GM10266 (cell line): Measurements from ENCODE around the gene SLC25A26.

ENCODE experiments used
- DNase-seq: peaks from one replicate; pipeline ENCODE4 v3.0.0; 2012; ENCODE audit errors: extremely low spot score
- TF ChIP-seq, protein P1 (sequence below): IDR thresholded peaks from 2 replicates; pipeline ENCODE4 v1.5.1; 2012; ENCODE audit warnings: mild to moderate bottlenecking, low read depth; ENCODE audit not compliant: control insufficient read depth, insufficient read depth; ENCODE audit errors: missing control alignments

SLC25A26 gene

GRCh38 chr3:66322436-66322835 is 101.6 kb downstream of the SLC25A26 start:
- no peak for DNase-seq
- TF ChIP-seq, protein P1, sequence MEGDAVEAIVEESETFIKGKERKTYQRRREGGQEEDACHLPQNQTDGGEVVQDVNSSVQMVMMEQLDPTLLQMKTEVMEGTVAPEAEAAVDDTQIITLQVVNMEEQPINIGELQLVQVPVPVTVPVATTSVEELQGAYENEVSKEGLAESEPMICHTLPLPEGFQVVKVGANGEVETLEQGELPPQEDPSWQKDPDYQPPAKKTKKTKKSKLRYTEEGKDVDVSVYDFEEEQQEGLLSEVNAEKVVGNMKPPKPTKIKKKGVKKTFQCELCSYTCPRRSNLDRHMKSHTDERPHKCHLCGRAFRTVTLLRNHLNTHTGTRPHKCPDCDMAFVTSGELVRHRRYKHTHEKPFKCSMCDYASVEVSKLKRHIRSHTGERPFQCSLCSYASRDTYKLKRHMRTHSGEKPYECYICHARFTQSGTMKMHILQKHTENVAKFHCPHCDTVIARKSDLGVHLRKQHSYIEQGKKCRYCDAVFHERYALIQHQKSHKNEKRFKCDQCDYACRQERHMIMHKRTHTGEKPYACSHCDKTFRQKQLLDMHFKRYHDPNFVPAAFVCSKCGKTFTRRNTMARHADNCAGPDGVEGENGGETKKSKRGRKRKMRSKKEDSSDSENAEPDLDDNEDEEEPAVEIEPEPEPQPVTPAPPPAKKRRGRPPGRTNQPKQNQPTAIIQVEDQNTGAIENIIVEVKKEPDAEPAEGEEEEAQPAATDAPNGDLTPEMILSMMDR = no peak

GRCh38 chr3:66326340-66326739 is 105.5 kb downstream of the SLC25A26 start:
- DNase-seq = no peak
- TF ChIP-seq, protein P1 = no peak

DNA sequence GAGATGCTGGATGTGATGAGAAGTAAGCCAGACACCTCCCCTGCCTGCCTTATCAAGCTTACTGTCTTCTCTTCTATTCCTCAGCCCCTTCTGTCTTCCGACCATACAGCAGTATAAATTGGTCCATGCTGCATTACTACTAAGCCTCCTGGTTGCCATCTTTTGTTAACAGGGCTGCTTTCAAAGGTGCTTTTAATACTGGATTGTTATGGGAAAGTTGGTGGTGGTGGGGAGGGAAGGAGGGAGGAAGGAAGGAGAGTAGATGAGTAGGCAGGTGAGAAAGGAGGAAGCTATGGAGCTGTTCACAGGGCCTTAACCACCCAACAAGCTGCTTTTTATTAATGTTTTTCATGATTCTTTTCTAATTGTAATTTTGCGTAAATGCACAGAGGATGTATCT is 114.9 kb downstream of the SLC25A26 start:
- no peak for DNase-seq
- TF ChIP-seq, protein P1 = no peak

DNA sequence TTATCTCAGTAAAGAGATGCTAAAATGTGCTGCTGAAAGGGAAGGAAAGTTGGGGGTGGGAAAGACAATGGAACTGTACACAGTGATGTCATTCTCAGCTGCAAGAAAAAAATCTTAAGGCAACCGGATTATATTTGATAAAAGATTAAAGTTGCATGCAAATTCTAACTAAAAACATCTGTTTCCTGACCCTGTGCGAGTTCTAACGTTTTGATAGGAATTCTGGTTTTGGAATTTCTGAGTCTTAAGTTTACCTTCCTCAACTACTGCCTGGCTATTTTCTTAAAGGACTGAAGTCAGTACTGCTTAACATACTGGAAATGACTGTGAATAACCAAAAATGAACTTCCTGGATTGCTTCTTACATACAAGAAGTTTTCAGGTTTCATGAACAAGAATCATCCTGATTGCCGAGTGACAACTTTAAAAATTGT is 115.5 kb downstream of the SLC25A26 start:
- TF ChIP-seq, protein P1 = no peak

DNA sequence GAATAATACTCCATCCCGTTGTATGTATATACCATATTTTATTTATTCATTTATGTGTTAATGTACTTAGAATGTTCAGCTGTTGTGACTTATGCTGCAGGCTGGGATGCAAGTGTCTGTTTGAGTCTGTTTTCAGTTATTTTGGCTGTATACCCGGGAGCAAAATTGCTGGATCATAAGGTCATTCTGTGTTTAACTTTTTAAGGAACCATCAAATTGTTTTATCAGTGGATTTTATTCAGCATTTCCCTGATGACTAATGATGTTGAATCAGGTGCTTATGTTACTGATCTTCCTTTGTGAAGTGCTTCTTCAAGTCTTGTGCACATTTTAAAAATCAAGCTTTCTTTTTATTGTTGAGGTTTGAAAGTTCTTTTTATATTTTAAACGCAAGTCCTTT is 118.1 kb downstream of the SLC25A26 start:
- DNase-seq = no peak

More for the DNA sequence above, 115.5 kb downstream of the SLC25A26 start:
- DNase-seq = no peak

DNA sequence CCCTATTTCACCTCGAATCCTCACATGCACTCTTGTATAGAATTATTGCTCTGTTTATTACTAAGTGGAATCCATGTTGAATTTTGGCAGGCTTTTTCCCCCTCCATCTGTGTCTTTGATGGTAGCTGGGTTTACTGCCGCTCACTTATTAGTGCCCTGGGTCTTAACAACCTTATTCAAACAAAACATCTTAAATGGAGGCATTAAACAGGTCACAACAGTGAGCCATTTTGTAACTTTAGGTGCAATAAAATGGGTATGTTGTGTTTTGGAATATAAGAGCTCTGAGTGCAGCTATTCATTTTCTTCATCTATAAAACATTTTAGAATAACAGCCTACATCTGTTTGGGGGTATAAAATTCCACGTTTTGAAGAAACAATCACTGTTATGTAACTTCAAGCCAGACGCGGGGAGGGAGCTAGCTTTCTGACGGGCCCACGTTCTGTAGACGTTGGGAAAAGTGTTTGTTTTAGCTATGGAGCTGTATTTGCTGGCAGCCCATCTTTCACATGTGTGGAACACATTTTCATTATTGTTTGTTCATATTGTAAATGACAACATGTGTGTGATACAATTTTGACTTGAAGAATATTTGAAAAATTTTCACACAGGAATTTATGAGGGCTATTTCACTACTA is 122.0 kb downstream of the SLC25A26 start:
- no peak for DNase-seq

More for the DNA sequence above, 118.1 kb downstream of the SLC25A26 start:
- TF ChIP-seq, protein P1 = no peak

GRCh38 chr3:66344391-66344811 is 123.6 kb downstream of the SLC25A26 start:
- DNase-seq = no peak
- TF ChIP-seq, protein P1 = no peak

More for the DNA sequence above, 122.0 kb downstream of the SLC25A26 start:
- TF ChIP-seq, protein P1 = no peak
